Left ventricle myocardium inferior (tissue), 1 donor: ENCODE data around the gene CLEC2L. TPM values are rescaled to one million over a fixed set of nuclear protein-coding genes. Genes with fewer than 3 reads are reported as not detected.

Experiments used
- DNase-seq: peaks from one replicate; pipeline ENCODE4 v3.0.0-alpha.2; 2020
- H3K27ac ChIP-seq: fragments of 200-600 bp; replicated peaks from 2 replicates; pipeline ENCODE4 v1.8.0; 2021
- H3K27me3 ChIP-seq: fragments of 200-600 bp; 2 replicates; pipeline ENCODE4 v1.8.0; 2021; ENCODE audit warnings: low read depth
- H3K36me3 ChIP-seq: fragments of 200-600 bp; 2 replicates; pipeline ENCODE4 v1.8.0; 2021
- H3K4me1 ChIP-seq: fragments of 200-600 bp; 2 replicates; pipeline ENCODE4 v1.8.0; 2021
- H3K4me3 ChIP-seq: fragments of 200-600 bp; 2 replicates; pipeline ENCODE4 v1.8.0; 2021; ENCODE audit warnings: mild to moderate bottlenecking, moderate library complexity
- H3K9me3 ChIP-seq: fragments of 200-600 bp; replicated peaks from 2 replicates; pipeline ENCODE4 v1.8.0; 2021
- intact Hi-C: fragments of 100-400 bp; cut with micrococcal nuclease; formaldehyde crosslinking; loops from one replicate; pipeline ENCODE4 v1.11.0; 2022
- total RNA-seq: library from RNA; stranded (reverse); fragmentation: NEBNext Ultra II Directional; extraction: Animal tissue kit (Norgen Biotek cat#: 25700); gene quantifications from one replicate; pipeline ENCODE4 v1.2.1, GENCODE V29; 2021
- TF ChIP-seq, protein P1 (sequence below): fragments of 200-600 bp; IDR thresholded peaks from 2 replicates; pipeline ENCODE4 v1.8.0; 2021; ENCODE audit warnings: antibody characterized with exemption, mild to moderate bottlenecking, borderline replicate concordance
- donor health status: DM: no; HTN: yes; CAD: no; lungs with severe emphysema.

CLEC2L gene
- total RNA-seq, 1 donor from 2014 or later: 0.25 TPM

DNA sequence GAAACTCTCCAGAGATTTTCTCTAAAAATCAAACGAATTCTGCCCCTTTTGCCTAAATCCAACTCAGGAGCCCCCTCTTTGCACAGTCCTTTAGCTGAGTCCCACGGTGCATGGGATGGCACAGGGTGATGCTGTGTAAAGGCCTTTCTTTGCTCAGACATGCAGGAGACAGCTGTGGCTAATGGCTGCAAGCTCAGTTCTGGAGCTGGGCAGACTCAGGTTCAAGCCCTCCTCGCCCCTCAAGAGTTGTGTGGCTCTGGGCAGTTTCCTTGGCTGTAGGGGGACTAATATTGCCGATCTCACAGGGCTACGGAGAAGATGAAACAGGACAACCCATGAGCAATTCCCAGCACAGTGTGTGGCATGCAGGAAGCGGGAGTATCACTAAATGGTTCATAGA lies 42.6 kb downstream of the CLEC2L start:
- TF ChIP-seq, protein P1, sequence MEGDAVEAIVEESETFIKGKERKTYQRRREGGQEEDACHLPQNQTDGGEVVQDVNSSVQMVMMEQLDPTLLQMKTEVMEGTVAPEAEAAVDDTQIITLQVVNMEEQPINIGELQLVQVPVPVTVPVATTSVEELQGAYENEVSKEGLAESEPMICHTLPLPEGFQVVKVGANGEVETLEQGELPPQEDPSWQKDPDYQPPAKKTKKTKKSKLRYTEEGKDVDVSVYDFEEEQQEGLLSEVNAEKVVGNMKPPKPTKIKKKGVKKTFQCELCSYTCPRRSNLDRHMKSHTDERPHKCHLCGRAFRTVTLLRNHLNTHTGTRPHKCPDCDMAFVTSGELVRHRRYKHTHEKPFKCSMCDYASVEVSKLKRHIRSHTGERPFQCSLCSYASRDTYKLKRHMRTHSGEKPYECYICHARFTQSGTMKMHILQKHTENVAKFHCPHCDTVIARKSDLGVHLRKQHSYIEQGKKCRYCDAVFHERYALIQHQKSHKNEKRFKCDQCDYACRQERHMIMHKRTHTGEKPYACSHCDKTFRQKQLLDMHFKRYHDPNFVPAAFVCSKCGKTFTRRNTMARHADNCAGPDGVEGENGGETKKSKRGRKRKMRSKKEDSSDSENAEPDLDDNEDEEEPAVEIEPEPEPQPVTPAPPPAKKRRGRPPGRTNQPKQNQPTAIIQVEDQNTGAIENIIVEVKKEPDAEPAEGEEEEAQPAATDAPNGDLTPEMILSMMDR: no peak
- Histone ChIP-seq H3K9me3 (no peaks in the 10 kb centered on the region), H3K27me3 (no peaks in the 10 kb centered on the region), H3K36me3 (peaks cover 36% of the 10 kb centered on the region), H3K4me3 (no peak overlapping the region), H3K27ac (no peak overlapping the region), H3K4me1 (no peaks in the 10 kb centered on the region)
- intact Hi-C loops: no loop called here
- DNase-seq: no peak

DNA sequence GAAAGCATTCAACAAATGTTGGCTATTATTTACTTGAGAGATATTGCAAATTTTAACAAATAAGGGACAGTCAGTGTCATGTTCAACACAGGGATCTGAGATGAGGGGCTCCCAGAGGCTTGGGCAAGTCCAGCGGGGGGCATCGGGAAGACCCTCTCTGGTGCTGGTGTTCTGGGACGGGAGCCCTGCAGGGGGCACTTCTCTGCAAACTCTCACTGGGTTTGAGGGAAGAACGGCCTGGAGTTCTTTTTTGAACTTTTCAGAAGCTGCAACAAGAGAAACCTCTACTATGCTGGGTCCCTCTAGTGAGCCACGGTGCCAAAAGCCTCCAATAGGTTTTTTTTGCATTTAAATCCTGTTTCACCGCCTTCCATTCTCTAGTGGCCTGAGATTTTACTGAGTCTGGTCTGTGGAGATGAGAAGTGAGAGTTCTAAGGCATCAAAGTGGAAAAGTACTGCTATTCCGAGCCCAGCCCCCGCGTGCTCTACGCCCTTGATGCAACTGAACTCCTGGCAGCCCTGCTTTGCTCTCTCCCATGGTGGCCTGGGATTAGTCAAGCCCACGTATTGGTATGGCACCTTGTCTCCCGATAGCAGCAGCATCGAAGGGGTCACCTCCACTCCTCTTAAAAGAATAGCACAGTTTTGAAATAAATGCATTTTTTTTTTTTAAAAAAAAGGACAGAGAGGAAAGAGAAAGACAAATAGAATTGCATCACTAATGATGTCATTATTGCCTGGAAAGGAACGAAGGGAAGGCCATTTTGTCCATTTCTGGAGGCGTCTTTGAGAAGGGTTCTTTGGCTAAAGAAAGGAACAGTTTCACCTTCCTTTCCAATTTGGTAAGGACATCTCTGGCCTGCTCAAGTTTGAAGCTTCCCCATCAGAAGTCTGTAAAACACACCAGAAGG lies 43.5 kb downstream of the CLEC2L start:
- no peaks in the 10 kb centered on the region for H3K4me1 ChIP-seq
- intact Hi-C loops: no loop called here
- H3K4me3 ChIP-seq: no peak overlapping the region
- H3K27ac ChIP-seq: no peak overlapping the region
- no peaks in the 10 kb centered on the region for H3K9me3 ChIP-seq
- no peaks in the 10 kb centered on the region for H3K27me3 ChIP-seq
- no peak for DNase-seq
- TF ChIP-seq, protein P1: no peak
- H3K36me3 ChIP-seq: peaks cover 44% of the 10 kb centered on the region

DNA sequence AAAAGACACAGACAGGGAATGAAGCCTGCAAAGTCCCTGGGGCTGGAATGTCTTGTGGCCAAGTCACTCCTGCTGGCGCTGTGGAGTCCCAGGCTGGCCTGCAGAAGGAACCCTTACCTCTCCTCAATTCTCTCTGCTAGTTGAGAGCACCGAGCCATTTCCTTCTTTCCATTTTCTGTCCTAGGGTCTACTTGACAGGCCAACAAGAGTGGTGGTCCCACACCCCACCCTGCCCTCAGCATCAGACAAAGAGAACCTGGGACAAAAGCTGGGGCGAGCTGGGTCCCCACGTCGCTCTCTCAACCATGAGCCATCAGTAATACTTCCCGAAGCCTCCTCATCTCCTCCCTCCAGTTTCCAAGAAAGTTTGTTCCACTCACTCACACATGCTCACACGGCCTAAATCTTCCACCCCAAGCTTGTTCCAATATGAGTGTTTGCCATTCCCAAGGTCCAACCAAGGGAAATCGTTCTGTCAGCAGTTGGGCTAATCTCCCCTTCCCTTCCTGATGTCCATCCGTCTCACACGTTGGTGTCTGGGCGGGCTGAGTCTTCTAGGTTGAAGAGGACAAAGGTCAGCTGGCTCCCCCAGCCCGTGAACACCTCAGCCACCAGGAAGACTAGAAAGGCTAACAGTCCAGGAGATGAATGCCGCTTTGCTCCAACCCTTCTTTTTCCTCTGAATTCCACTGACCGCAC lies 44.3 kb downstream of the CLEC2L start:
- Histone ChIP-seq H3K27ac (no peak overlapping the region), H3K4me3 (no peak overlapping the region), H3K9me3 (no peaks in the 10 kb centered on the region), H3K36me3 (peaks cover 49% of the 10 kb centered on the region), H3K27me3 (no peaks in the 10 kb centered on the region), H3K4me1 (no peaks in the 10 kb centered on the region)
- no peak for DNase-seq
- TF ChIP-seq, protein P1: no peak
- intact Hi-C loops: no loop called here

DNA sequence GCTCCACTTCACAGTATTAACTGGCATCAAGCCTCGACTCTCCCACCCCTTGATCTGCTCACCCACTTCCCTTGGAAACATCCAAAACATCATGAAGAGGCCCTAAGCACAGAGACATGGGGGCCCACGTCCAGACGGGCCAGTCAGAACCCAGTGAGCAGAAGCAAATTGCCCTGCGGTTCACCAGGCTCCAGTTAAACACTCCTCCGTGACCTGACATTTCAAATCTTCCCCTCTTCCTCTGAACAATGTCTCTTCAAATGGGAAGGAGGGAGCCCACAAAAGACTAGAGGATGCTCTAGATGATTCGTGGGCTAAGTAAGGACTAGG lies 44.8 kb downstream of the CLEC2L start:
- Histone ChIP-seq H3K4me1 (no peaks in the 10 kb centered on the region), H3K27ac (no peak overlapping the region), H3K4me3 (no peak overlapping the region), H3K9me3 (no peaks in the 10 kb centered on the region), H3K36me3 (peaks cover 54% of the 10 kb centered on the region), H3K27me3 (no peaks in the 10 kb centered on the region)
- TF ChIP-seq, protein P1: no peak
- intact Hi-C loops: no loop called here
- DNase-seq: no peak

DNA sequence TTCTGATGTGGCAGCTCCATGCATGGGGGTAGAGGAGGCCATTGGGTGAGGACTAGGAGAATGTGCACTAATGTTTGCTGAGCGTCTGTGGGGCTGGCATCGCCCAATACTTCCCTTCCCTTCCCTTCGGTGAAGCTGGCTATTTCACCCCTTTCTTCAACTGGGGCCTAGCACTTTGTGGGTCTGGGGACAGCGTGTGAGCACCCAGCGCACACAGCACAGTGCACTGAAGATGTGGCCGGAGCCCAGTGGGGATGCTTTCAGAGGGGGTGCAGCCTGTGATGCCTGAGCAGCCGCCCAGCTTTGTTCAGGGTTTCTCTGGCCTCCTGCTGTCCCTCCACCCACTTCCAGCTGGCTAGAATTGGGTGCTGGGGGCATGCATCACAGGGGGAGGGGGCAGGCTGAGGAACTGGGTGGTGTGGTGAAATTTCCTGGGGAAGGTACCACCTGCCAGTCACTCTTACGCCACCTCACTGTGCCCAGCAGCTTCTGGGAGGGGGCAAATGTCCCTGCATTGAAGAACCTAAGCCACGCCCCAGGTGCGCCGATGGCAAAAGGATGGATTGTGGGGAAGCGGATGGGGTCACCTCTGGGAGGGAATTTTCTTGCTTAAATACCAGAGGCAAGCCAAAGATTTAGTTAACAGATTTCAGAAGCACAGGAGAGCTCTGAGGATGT lies 45.5 kb downstream of the CLEC2L start:
- H3K4me1 ChIP-seq: peaks cover 4% of the 10 kb centered on the region
- DNase-seq: no peak
- peaks cover 61% of the 10 kb centered on the region for H3K36me3 ChIP-seq
- H3K9me3 ChIP-seq: no peaks in the 10 kb centered on the region
- TF ChIP-seq, protein P1: no peak
- no peaks in the 10 kb centered on the region for H3K27me3 ChIP-seq
- no peak overlapping the region for H3K27ac ChIP-seq
- H3K4me3 ChIP-seq: no peak overlapping the region
- intact Hi-C loops: no loop called here
